OCI-M2 (cell line): ENCODE data around the gene RBBP4.
"Not testable (repeated sequence)": the region's sequence is repeated elsewhere in the genome, so short reads cannot be mapped to it uniquely, and the experiment has no call there.

Experiments used
- DNase-seq: peaks from one replicate; lab custom pipeline; 2025; ENCODE audit not compliant: unreplicated experiment; lab: John Stamatoyannopoulos, UW

RBBP4 gene

DNA sequence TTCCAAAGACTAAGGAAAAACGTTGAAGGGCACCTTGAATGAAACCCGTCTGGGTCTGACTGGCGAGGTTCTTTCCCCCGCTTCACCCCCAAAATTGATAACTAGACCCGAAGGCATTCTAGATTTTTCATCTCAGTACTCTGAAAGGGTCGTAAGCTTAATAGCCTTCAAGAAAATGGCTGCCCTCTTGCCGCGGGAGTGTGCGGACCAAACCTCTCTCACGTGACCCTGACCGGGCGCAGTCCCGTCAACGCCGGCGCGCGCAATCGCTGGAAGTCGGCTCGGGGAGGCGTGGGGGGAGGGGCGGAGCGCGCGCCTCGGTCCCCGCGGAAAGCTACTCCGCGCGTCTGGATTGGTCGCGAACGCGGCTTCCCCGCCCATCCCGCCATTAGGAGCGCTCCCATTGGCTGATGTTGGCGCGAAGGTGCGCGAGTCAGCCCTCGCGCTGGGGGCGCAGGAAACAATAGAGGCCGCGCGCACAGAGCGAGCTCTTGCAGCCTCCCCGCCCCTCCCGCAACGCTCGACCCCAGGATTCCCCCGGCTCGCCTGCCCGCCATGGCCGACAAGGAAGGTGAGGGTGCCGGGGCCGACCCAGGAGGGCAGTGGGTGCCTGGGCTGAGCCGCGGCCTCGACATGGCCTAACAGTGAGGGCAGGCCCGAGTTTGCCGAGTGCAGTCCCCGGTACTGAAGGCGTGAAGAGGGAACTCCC lies at the start of gene RBBP4:
Gene RBBP4, plus strand, starts transcription at position 457 of the 709 bp plus-strand sequence. Its CDS starts 99 bp downstream, at position 556.
- peak; percentile 58 for DNase-seq

DNA sequence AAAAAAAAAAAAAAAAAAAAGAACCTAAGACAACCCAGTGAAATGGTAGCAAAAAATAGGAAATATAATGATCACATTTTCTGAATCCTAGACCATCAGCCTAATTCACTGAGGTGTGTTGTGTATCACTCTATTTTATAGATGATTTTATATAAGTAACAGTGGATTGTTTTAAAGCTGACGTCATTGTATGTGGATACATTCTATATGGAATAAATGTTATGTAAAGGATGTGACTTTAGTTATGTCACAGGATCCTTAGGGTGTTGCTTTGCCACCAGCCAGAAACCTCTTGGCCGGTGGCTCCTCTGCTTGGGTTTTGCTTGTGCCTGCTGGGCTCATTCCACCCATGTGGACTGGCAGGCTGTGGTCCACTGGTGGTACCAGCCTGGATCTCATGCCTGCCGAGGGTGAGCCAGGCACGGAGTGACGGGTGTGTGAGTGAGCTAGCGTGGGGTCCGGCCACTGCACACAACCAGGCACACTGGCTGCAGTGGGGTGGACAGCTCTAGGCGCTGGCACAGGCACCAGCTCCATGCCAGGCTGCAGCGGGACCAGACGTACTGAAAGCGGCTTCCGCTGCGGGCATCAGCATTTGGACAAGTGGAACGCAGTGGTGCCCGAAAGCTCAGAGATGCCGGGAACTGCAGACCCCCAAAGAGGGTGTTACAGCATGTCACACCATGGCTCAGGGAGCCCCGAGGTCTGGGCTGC lies 45.1 kb upstream of the RBBP4 start:
- DNase-seq = no peak

DNA sequence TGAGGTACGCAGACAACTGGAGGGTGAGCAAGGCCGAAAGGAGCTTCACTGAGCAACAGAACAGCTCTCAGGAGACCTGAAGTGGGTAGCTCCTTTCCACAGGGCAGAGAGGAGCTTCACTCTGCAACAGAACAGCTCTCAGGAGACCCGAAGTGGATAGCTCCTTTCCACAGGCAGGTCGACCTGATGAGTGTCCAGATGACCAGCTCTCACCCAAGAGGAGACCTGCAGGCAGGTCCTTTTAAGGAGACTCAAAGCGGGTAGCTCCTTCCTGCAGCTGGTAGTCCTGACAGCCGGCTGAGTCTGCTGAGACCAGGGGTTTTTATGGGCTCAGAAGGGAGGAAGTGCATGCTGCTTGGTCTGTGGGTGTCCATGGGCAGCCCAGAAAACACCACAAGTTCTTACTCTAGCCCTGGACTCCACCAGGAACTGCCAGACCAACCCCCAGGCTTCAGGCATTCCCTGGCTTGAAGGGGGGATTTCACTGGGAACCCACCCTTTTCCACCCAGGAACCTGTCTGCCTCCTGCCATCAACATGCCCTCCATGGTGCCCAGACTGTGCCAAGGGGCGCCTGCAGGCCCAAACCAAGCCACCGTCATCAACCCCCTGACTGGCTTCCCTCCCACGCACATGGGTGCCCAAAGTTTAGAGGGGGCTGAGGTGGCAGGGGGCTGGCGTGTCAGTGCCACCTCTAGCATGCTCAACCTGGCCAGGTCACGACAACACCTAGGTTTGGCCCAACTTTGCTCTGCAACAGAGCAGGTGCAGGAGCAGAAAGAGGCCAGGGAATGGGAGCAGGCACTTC lies 44.2 kb upstream of the RBBP4 start:
- DNase-seq = no peak

DNA sequence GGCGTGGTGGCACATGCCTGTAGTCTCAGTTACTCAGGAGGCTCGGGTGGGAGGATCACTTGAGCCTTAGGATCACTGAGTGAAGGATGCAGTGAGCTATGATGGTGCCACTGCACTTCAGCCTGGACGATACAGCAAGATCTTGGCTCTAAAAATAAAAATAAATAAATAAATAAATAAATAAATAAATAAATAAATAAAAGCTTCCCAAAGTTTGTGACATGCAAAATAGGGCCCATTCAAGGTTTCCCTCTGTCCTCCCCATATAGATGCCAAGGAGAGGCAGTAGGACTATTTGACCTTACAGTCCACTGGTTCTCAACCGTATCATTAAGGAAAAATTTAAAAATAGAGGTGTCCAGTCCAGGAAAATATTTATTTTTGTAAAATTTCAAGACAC lies 41.8 kb upstream of the RBBP4 start:
- DNase-seq = no peak

DNA sequence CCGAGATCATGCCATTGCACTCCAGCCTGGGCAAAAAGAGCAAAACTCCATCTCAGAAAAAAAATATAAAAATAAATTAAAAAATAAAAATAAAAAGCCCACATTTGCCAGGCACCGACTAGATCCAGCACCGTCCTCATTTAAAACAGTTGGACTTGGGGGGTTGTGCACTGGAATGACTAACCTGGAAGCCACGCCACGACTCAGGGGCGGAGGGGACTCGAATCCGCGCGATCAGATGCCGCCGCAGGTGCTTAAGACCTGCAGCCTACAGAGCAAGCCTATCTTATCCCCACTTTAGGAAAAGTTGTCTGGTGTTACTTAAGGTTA lies 39.2 kb upstream of the RBBP4 start:
- no peak for DNase-seq

DNA sequence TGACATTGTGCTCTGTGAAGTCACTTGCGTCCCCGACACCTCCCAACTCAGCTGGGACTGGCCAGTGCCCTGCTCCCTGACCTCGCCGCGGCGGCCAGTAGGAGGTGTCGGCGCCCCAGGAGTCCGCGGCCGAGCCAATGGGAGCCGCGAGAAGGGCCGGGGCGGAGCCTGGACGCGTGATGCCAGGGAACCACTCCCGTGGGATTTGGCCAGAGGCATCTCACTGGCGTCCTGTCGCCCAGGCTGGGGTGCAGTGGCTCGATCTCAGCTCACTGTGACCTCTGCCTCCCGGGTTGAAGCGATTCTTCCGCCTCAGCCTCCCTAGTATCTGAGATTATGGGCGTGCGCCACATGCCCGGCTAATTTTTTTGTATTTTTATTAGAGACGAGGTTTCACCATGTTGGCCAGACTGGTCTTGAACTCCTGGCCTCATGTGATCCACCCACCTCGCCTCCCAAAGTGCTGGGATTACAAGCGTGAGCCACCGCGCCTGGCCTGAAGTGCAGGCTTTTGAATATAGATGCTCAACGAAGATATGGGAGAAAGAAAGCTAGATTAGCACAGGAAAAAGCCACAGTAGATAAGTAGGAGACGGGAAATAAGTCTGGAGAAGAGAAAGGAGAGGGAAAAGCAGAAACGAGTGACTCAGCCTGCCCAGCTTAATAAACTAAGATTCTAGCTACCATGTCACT lies 38.7 kb upstream of the RBBP4 start:
- DNase-seq = no peak

DNA sequence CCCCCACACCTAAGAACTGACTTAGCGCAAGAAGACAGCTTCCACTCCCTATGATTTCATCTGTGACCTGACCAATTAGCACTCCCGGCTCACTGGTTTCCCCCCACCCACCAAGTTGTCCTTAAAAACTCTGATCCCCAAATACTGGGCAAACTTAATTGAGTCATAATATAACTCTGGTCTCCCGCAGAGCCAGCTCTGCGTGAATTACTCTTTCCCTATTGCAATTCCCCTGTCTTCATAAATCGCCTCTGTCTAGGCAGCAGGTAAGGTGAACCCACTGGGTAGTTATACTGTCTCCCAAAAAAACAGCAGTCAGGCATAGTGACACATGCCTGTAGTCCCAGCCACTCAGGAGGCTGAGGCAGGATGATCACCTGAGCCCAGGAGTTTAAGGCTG lies 37.5 kb upstream of the RBBP4 start:
- no peak for DNase-seq

DNA sequence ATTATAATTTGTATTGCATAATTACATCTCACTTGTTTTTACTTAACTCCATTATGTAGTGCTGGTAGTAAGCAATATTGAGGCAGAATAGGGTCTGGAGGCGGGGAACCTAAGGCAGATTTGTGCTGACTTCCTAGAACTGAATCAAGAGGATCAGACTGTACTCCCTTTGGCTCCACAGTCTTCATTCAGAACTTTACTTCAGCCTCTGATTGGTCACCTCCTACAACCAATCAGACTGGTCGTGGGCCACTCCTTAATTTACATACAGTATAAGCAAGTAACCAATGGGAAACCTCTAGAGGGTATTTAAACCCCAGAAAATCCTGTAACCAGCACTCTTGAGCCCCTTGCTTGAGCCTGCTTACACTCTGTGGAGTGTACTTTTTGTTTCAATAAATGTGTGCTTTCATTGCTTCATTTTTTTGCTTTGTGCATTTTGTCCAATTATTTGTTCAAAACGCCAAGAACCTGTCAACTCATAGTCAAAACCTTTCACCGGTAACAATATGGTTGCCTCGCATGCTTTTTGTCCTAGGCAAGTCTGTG lies 32.3 kb upstream of the RBBP4 start:
- DNase-seq = no peak

DNA sequence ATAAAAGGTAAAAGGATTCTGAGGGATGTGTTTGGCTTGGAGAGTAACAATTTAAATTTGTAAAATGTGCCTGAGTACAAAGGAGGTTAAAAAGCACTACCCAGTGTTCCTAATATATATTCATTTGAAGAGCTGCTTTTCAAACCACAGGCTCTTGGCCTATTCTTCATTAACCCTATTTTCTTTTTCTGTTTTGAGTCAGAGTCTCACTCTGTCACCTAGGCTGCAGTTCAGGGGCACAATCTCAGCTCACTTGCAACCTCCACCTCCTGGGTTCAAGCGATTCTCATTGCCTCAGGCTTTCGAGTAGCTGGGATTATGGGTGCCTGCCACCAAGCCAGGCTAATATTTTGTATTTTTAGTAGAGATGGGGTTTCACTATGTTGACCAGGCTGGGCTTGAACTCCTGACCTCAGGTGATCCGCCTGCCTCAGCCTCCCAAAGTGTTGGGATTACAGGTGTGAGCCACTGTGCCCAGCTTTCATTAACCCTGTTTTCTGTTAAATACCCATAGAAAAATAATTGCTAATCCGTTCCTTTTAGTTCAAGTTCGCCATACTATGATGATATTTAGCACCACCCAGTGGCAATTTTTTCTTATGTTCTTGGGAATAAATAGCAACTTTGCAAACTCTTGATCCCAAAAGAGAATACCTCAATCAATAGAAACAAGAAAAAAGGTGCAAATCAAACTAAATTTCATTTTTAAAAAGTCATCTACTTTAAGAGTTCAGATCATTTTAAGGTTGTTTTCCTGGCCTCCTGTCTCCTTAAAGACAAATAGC lies 31.1 kb upstream of the RBBP4 start:
- no peak for DNase-seq

DNA sequence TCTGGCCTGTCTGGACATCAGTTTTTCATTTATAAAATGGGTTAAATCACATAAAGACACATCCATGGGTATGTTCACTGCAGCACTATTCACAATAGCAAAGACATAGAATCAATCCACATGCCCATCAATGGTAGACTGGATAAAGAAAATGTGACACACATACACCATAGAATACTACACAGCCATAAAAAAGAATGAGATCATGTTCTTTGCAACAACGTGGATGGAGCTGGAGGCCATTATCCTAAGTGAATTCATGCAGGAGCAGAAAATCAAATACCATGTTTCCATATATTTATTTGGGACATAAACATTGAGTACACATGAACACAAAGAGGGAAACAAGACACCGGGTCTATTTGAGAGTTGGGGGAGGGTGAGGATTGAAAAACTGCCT lies 28.8 kb upstream of the RBBP4 start:
- no peak for DNase-seq

DNA sequence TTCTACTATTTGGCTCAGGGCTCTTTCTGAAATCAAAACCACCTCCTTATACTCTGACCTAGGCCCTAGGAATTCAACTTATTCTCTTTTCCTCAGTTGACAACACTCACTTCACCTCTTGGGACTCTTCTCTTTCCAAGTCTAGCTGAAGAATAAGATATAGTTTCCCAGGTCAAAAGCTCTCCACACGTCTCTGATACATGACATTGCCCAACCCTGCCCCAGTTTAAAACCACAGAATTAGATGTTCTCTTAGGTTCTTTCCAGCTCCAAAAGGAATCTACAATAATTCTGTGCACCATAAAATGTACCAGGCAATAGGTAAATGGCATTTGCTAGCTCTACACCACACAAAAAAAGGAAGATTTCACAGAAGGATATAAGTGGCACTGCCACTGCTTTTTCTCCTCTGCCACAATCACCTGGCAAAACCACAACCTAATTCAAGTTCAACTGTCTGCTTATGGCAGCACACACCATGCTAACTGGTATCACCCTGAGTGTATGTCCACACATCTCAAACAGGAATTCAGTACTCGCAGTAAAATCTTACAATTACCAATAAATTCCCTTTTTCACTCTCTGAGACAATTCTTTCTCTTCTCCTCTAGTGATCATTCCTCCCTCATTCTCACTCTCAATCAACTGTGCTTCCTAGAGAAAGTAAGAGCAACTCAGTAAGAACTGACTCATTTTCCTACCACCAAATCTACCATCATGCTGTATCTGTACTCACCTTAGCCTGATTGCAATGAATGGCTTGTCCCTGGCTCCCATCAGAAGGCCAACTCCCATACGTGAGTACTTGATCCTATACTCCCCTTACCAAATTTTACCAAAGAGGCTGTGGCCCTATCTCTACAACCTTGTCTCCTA lies 28.0 kb upstream of the RBBP4 start:
- DNase-seq = no peak

DNA sequence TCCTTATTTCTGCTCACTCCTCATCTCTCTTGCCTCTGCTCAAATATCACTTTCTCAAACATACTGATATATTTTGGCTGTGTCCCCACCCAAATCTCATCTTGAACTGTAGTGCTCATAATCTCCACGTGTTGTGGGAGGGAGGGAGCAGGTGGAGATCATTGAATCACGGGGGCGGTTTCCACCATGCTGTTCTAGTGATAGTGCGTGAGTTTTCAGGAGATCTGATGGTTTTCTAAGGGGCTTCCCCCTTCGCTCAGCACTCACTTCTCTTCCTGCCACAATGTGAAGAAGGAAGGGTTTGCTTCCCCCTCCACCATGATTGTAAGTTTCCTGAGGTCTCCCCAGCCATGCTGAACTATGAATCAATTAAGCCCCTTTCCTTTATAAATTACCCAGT lies 27.2 kb upstream of the RBBP4 start:
- DNase-seq = no peak

DNA sequence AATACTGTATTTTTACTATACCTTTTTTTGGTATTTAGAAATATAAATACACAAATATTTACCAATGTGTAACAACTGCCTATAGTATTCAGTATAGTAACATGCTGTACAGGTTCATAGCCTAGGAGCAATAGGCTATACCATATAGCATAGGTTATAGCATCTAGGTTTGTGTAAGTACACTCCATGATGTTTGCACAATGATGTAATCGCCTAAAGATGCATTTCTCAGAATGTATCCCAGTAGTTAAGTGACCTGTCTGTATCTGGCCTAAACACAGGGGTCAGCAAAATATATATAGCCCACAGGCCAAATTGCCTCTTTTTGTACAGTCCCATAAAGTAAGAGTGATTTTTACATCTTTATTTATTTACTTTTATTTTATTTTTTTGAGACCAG lies 24.8 kb upstream of the RBBP4 start:
- DNase-seq = no peak

DNA sequence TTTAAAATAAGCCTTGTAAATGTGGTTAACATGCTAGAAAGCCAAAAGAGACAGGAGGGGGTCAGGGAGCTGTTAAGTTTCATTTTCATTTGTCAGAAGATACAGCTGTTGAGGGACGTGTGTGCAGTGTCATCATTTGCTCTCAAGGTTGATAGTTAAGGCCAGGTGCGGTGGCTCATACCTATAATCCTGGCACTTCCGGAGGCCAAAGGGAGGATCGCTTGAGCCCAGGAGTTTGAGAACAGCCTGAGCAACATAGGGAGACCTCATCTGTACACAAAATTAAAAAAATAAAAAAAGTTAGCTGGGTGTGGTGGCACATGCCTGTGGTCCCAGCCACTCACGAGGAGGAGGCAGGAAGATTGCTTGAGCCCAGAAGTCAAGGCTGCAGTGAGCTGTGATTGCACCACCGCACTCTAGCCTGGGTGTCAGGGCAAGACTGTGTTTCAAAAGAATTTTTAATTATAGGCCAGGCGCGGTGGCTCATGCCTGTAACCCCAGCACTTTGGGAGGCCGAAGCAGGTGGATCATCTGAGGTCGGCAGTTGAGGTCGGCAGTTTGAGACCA lies 23.3 kb upstream of the RBBP4 start:
- no peak for DNase-seq

DNA sequence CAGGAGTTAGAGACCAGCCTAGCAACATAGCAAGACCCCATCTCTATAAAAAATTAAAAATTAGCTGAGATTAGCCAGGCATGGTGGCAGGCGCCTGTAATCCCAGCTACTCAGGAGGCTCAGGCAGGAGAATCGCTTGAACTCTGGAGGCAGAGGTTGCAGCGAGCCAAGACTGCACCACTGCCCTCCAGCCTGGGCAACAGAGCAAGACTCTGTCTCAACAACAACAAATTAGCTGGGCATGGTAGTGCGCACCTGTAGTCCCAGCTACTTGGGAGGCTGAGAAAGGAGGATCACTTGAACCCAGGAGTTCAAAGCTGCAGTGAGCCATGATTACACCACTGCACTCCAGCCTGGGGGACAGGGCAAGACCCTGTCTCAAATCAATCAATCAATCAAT lies 20.8 kb upstream of the RBBP4 start:
- not testable (repeated sequence) for DNase-seq

DNA sequence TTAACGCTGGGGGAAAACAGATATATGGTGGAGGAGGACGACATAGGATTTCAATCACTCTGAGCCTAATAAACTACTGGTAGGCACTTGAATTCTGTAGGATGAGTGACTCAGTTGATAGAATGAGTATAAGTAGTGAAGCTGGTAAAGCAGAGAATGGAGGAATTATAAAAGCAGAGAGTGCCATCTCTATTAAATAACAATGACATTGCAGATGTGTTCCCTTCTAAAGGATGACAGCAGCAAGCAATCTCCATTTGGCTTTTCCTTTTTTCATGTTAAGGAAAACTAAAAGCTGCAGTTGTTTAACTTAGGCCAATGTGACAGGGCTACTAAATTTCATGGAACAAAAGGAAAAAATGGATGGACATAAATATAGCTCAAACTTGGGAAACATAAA lies 18.2 kb upstream of the RBBP4 start:
- DNase-seq = no peak

DNA sequence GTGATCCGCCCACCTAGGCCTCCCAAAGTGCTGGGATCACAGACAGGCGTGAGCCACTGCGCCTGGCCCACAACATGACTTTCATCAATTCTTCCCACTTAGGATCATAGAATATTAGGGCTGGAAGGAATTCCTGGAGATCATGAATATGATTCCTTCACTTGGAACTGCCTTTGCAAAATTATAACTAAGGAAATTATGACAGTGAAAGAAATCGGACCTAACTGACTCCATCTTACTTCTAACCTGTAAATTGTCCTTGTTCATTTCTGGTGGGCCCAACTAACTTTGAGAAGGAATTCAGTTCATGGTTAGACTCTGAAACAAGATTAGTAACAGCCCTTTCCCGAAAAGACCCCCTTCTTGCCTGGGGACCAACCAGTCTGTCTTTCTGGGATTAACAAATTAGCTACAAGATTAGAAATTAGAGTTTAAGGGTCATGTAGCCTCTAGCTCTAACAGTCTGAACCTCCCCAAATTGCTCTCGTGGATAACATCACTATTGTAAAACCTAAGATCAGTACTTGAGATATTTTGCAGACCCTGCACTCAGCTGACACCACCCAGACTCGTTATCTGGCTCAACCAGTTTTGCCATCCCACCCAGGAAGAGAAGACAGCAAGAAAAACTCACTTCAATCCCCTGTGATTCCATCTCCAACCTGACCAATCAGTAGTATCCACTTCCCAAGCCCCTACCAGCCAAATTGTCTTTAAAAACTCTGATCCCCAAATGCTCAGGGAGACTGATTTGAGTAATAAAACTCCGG lies 15.3 kb upstream of the RBBP4 start:
- no peak for DNase-seq

DNA sequence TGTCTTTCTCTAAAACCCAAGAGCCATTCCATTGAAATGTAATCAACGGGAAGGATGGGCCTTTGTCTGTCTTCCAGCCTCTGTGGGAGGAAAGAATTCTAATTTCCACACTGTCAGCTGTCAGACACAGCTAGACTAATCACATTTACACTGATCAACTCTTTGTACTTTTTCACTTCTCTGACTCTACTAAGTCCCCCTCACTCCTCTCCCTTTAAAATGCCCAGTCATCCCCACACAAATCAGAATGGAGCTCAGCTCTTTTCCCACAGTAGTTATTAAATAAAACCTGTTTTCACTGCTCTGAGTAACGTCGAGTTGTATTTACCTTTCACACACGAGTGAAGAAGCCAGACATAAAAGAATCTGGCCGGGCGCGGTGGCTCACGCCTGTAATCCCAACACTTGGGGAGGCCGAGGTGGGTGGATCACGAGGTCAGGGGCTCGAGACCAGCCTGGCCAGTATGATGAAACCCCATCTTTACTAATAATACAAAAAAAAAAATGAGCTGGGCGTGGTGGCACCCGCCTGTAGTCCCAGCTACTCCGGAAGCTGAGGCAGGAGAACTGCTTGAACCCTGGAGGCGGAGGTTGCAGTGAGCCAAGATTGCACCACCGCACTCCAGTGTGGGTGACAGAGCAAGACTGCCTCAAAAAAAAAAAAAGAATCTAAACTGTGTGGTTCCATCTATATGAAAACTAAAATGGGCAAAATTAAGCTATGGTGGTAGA lies 13.9 kb upstream of the RBBP4 start:
- DNase-seq = no peak
